ENCODE measurements around the gene CRACDL. TPM values are rescaled to one million over a fixed set of nuclear protein-coding genes. Genes with fewer than 3 reads are reported as not detected.

CRACDL gene
- total RNA-seq, 4 donors from 2014 or later, result 0.94 to 5.8 (median 1.8) TPM

GRCh38 chr2:98746426-98746825, 189.6 kb downstream of the CRACDL start:
- ATAC-seq, result no peak
- Histone ChIP-seq H3K4me3 (no peak overlapping the region), H3K4me1 (no peaks in the 10 kb centered on the region), H3K27me3 (no peaks in the 10 kb centered on the region), H3K9me3 (no peaks in the 10 kb centered on the region), H3K36me3 (no peaks in the 10 kb centered on the region), H3K27ac (no peak overlapping the region)
- TF ChIP-seq CTCF (IDR thresholded peaks at IDR 0.05), result no peak
- TF ChIP-seq EP300 (IDR thresholded peaks at IDR 0.05), result no peak
- no peak for TF ChIP-seq POLR2A (IDR thresholded peaks at IDR 0.05)
- TF ChIP-seq POLR2AphosphoS5 (IDR thresholded peaks at IDR 0.05), result no peak

GRCh38 chr2:98744595-98744994, 191.4 kb downstream of the CRACDL start:
- H3K9me3 ChIP-seq, result no peaks in the 10 kb centered on the region
- ATAC-seq, result no peak
- H3K36me3 ChIP-seq, result no peaks in the 10 kb centered on the region
- 87 to 90% methylated on average over 4 to 5 of the region's 5 CpGs for WGBS, 2 donors (ENCODE audit: low coverage in 1 of 2)
- H3K4me1 ChIP-seq, result no peaks in the 10 kb centered on the region
- H3K27me3 ChIP-seq, result no peaks in the 10 kb centered on the region
- no peak overlapping the region for H3K4me3 ChIP-seq
- no peak overlapping the region for H3K27ac ChIP-seq
- TF ChIP-seq EP300 (IDR thresholded peaks at IDR 0.05), result no peak
- no peak for TF ChIP-seq CTCF (IDR thresholded peaks at IDR 0.05)
- no peak for TF ChIP-seq POLR2AphosphoS5 (IDR thresholded peaks at IDR 0.05)
- no peak for TF ChIP-seq POLR2A (IDR thresholded peaks at IDR 0.05)

Small RNA genes within 50 kb of the gene (small RNA-seq; reads per million reads assigned to genes)
- gene RNU4-84P, result 0 to 0.09 (median 0) reads per million in 4 donors
- 0 reads per million in 4 donors for gene RNU7-46P

Other genes starting within 250 kb of the CRACDL start
- 10 to 100 TPM; 12.7 to 33.0 (median 21.2) TPM for gene MGAT4A, start 205.1 kb downstream of the CRACDL start, total RNA-seq
- 1 to 10 TPM in 1 of 4 donors, under 1 TPM in 1, not detected in 2; 0.40 to 3.3 TPM for gene C2orf15, start 205.5 kb upstream of the CRACDL start, total RNA-seq
- 1 to 10 TPM; 1.2 to 2.2 (median 1.5) TPM for gene TSGA10, start 218.7 kb upstream of the CRACDL start, total RNA-seq
- 10 to 100 TPM in 1 of 4 donors, 1 to 10 TPM in 3; 3.1 to 11.9 (median 5.6) TPM for gene LIPT1, start 218.7 kb upstream of the CRACDL start, total RNA-seq
- 10 to 100 TPM; 16.3 to 24.5 (median 21.1) TPM for gene MITD1, start 244.8 kb upstream of the CRACDL start, total RNA-seq
- gene MRPL30, start 245.0 kb upstream of the CRACDL start, total RNA-seq, result 10 to 100 TPM; 20.2 to 29.8 (median 27.1) TPM

Measured in gastroesophageal sphincter (tissue), 4 donors.